Coronary artery (tissue), 2 donors: ENCODE results near the gene LMX1A.
A peak's percentile ranks its signal among the peaks of the same experiment; 100 is the strongest.

Source experiments
- DNase-seq: peaks from one replicate; pipeline ENCODE4 v3.0.0-alpha.2; 2017; ENCODE audit warnings: low spot score
- H3K27ac ChIP-seq, 2 donors: fragments of 200-600 bp; sonication (generic); one replicate each; pipeline ENCODE4 v1.5.1; 2016 to 2019
- H3K4me3 ChIP-seq: fragments of 200-600 bp; sonication (generic); 2 replicates; pipeline ENCODE4 v1.5.1; 2016; ENCODE audit warnings: mild to moderate bottlenecking, moderate library complexity
- CTCF ChIP-seq: fragments of 200-600 bp; sonication (generic); IDR thresholded peaks from one replicate; pipeline ENCODE4 v1.5.1; 2019; ENCODE audit warnings: antibody characterized with exemption

LMX1A gene

DNA sequence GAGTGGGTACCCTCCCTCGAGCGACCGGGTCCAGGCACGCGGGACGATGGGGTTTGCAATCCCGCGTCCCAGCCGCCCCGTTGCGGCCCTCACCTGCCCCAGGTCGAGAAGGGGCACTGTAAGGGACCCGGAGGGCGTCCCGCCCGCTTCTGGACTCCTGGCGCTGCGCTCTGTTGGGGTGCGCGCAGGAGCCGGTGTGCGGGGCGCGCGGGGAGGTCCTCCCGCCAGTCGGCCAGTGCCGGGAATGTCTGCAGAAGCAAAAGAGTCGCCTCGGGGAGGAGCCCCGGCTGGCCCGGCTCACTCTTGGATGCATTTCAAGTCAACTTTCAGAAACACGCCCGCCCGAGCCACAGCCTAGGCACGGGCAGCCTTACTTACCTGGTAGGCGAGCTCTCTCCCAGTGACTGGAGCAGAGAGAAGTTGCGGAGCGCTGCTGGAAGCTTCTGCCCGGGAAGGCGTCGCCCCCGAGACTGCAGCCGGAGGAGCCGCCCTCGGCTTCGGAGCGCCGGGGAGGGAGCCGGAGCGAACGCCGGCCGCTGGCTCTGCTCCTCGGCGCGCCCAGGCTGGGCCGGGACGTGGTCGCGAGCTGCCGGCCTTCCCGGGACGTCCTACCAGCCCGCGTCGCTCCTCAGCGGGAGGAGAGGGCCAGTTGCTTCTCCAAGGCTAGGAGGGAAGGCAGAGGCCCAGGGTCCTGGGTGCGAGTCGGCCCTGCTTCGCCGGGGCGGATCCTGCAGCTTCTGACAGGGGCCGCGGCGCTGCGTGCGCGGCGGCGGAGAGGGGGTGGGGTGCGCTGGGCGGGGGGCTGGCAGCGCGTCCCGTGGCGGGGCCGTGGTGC, at the start of gene LMX1A:
LMX1A (minus strand) TSS at position 739 of the 835 bp plus-strand sequence. CDS start 1,156 bp downstream, outside the sequence.
- H3K4me3 ChIP-seq = peak within 1 kb of the TSS; percentile 69
- DNase-seq = no peak
- TF ChIP-seq CTCF = no peak
- peak within 1 kb of the TSS in 1 of 2 donors; percentile 17 for H3K27ac ChIP-seq

- Histone ChIP-seq H3K27ac (no peak overlapping the region), H3K4me3 (no peak overlapping the region)
- no peak for DNase-seq
- no peak for TF ChIP-seq CTCF
Observed at GRCh38 chr1:165403835-165404482, 47.4 kb upstream of the LMX1A start.

DNA sequence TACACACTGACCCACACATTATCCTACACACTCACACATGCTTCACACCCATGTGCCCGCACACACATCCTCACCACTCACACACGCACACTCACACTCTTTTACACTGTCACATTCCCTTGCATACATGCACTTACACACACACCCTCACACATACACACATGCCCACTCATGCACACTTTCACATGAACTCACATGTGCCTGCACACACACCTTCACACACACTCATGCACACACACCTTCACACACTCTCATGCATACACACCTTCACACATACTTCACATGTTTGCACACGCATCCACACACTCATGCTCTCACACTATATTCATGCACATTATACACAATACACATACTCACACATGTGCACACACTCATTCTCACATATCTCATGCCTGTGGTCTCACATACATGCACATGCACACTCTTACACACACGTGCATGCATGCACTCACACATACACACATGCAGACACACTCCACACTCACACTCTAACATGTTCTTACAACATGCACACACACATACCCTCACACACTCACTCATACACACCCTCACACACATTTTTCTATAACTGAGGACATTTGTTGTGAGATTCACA, 46.1 kb upstream of the LMX1A start:
- no peak overlapping the region for H3K27ac ChIP-seq
- no peak for TF ChIP-seq CTCF
- DNase-seq = no peak
- no peak overlapping the region for H3K4me3 ChIP-seq

DNA sequence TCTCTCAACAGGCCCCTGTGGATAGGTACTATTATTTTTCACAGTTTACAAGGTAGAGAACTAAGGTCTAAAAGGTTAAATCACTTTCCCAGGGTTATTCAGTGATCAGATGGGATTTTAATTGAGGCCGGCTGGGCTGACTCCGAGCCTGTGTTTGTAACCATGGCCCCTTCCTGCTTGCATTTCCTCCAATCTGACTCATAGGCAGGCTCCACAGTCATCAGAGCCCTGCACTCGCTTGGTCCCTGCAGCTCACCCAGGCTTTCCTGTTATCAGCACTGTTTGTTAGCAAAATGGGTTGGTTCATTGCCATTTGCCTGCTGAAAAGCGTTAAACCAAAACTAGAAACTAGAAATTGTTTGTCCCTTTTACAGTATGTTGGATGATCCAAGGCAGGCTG, 41.4 kb upstream of the LMX1A start:
- Histone ChIP-seq H3K4me3 (no peak overlapping the region), H3K27ac (peak overlapping the region in 1 of 2 donors; percentile 12)
- DNase-seq = no peak
- TF ChIP-seq CTCF = no peak

DNA sequence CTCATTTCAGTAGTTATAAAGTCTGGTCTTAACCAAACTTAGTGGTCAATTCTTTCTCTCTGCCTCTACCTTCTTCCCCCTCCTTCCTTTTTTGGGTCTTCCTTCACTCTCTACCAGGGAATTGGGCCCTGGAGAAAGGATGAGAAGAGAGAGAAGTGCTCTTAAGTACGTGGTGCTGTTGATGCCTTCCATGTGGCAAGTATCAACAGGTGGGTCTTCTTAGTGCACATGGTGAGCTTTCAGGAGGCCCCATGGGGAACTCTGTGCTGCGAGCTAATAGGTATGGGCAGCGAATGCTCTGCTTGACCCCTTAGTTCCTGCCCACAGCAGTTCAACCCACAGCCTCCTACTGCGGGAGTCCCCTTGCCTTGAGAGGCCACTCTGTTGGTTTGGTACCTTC, 39.4 kb upstream of the LMX1A start:
- no peak for DNase-seq
- H3K4me3 ChIP-seq = no peak overlapping the region
- no peak for TF ChIP-seq CTCF

GRCh38 chr1:165395478-165395877, 39.0 kb upstream of the LMX1A start:
- DNase-seq = no peak
- H3K27ac ChIP-seq = no peak overlapping the region
- no peak overlapping the region for H3K4me3 ChIP-seq
- TF ChIP-seq CTCF = no peak

More for the DNA sequence above, 39.4 kb upstream of the LMX1A start:
- H3K27ac ChIP-seq = no peak overlapping the region
